SU-DHL-6 (cell line): ENCODE data around the gene FLII.

ENCODE experiments used
- EZH2phosphoT487 ChIP-seq: fragments of 200-600 bp; sonication (generic), shearing (Covaris generic); conservative IDR thresholded peaks from 2 replicates; pipeline ENCODE4 v1.6.1; 2018; ENCODE audit warnings: mild to moderate bottlenecking, antibody characterized with exemption, low read length, moderate library complexity, mixed read lengths
- TF ChIP-seq, protein P1 (sequence below): fragments of 200-600 bp; sonication (generic); IDR thresholded peaks from one replicate; pipeline ENCODE4 v1.5.1; 2017; ENCODE audit warnings: antibody characterized with exemption, mild to moderate bottlenecking, low read length, moderate library complexity; ENCODE audit not compliant: insufficient read depth, poor library complexity, severe bottlenecking

DNA sequence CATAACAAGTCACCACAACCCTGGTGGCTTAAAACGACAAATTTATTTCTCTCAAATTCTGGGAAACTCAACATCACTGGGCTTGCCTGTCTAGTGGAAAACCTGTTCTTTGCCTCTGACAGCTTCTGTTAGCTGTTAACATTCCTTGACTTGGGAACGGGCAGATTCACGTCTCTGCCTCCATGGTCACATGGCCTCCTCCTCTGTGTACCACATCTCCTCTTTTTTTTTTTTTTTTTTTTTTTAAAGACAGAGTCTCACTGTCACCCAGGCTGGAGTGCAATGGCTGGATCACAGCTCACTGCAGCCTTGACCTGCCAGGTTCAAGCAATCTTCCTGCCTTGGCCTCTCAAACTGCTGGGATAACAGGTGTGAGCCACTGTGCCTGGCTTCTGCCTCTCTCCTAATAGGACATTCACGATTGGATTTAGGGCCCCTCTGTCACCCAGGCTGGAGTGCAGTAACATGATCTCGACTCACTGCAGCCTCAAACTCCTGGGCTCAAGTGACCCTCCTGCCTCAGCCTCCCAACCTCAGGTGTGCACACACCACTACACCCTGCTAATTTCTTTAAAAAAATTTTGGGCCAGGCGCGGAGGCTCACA lies 44.8 kb downstream of the FLII start:
- TF ChIP-seq, protein P1, sequence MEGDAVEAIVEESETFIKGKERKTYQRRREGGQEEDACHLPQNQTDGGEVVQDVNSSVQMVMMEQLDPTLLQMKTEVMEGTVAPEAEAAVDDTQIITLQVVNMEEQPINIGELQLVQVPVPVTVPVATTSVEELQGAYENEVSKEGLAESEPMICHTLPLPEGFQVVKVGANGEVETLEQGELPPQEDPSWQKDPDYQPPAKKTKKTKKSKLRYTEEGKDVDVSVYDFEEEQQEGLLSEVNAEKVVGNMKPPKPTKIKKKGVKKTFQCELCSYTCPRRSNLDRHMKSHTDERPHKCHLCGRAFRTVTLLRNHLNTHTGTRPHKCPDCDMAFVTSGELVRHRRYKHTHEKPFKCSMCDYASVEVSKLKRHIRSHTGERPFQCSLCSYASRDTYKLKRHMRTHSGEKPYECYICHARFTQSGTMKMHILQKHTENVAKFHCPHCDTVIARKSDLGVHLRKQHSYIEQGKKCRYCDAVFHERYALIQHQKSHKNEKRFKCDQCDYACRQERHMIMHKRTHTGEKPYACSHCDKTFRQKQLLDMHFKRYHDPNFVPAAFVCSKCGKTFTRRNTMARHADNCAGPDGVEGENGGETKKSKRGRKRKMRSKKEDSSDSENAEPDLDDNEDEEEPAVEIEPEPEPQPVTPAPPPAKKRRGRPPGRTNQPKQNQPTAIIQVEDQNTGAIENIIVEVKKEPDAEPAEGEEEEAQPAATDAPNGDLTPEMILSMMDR: no peak
- TF ChIP-seq EZH2phosphoT487: no peak
